ENCODE data around the gene C4B.
"Not testable (repeated sequence)": the region's sequence is repeated elsewhere in the genome, so short reads cannot be mapped to it uniquely, and the experiment has no call there.

- not testable (repeated sequence) for TF ChIP-seq CTCF, POLR2AphosphoS5 (IDR thresholded peaks at IDR 0.05)
These were observed 38.7 kb downstream of the C4B start for GRCh38 chr6:32053314-32053713.

All from breast epithelium (tissue), 3 donors.